Measurements from ENCODE around the gene IL1RAPL2. TPM values are rescaled to one million over a fixed set of nuclear protein-coding genes. Genes with fewer than 3 reads are reported as not detected.
"Not testable (repeated sequence)": the region's sequence is repeated elsewhere in the genome, so short reads cannot be mapped to it uniquely, and the experiment has no call there.

IL1RAPL2 gene
- total and polyA plus RNA-seq, 8 donors, result 0.13 to 1.1 (median 0.47) TPM; not detected in 2

DNA sequence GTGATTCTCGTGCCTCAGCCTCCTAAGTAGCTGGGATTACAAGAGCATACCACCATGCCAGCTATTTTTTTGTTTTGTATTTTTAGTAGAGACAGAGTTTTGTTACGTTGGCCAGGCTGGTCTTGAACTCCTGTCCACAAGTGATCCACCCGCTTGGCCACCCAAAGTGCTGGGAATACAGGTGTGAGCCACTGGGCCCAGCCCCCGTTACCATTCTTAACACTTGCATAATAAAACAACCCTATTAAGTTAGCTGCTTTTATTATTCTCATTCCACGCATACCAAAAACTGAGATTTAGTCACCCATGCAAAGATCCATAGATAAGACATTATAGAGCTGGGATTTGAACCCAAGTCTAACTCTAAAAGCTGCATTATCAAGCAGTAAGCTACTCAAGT, 660.5 kb downstream of the IL1RAPL2 start:
- Histone ChIP-seq H3K27ac (no peak overlapping the region), H3K4me1 (no peaks in the 10 kb centered on the region), H3K27me3 (no peaks in the 10 kb centered on the region), H3K36me3 (no peaks in the 10 kb centered on the region), H3K4me3 (no peak overlapping the region), H3K9me3 (no peaks in the 10 kb centered on the region)
- intact Hi-C loops (cut with DNase I), result no loop called here
- ATAC-seq (no peak), DNase-seq (no peak)
- TF ChIP-seq, protein P1, sequence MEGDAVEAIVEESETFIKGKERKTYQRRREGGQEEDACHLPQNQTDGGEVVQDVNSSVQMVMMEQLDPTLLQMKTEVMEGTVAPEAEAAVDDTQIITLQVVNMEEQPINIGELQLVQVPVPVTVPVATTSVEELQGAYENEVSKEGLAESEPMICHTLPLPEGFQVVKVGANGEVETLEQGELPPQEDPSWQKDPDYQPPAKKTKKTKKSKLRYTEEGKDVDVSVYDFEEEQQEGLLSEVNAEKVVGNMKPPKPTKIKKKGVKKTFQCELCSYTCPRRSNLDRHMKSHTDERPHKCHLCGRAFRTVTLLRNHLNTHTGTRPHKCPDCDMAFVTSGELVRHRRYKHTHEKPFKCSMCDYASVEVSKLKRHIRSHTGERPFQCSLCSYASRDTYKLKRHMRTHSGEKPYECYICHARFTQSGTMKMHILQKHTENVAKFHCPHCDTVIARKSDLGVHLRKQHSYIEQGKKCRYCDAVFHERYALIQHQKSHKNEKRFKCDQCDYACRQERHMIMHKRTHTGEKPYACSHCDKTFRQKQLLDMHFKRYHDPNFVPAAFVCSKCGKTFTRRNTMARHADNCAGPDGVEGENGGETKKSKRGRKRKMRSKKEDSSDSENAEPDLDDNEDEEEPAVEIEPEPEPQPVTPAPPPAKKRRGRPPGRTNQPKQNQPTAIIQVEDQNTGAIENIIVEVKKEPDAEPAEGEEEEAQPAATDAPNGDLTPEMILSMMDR (IDR thresholded peaks at IDR 0.05), result no peak

DNA sequence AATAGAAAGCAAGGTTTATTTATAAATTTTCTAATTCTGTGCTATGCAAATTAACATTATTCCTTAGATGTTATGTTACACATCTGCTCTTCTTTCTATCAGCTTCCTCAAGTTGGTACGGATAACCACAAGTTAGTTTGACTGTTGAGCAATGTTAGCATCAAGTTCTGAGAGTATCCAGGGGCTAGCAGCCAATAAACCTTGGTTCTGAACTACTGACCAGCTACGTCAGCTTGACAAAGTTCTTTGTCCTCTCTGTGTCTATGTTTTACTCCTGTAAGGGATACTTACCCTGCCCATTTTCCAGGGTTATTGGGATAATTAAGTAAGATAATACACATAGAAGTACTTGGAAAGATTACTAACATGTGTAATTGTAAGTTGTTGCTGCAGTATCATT, 662.6 kb downstream of the IL1RAPL2 start:
- Histone ChIP-seq H3K36me3 (no peaks in the 10 kb centered on the region), H3K4me3 (no peak overlapping the region), H3K27ac (no peak overlapping the region), H3K4me1 (no peaks in the 10 kb centered on the region), H3K9me3 (no peaks in the 10 kb centered on the region), H3K27me3 (peaks cover 0 to under 1% of the 10 kb centered on the region in 2 donors)
- no peak for ATAC-seq
- no peak for DNase-seq
- TF ChIP-seq, protein P1 (IDR thresholded peaks at IDR 0.05), result no peak
- intact Hi-C loops (cut with DNase I), result no loop called here

DNA sequence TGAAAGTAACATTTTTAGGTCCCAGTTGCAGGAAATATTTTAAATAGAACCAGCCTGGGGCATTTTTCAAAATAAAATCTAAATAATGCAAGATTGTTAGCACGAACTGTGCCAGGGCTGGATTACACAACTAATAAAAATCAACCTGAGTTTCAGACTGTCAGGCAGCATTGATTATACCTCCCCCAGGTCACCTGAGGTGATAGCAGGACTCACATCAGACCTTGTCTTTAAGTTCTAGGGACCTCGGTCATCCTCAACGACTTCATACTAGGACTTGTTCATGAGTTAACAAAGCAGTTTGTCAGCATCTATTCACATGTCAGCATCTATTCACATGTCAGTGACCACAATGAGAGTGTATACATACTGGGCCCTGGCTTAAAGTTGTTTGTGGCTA, 663.1 kb downstream of the IL1RAPL2 start:
- intact Hi-C loops (cut with DNase I), result no loop called here
- Histone ChIP-seq H3K4me1 (no peaks in the 10 kb centered on the region), H3K27me3 (peaks cover 0 to 5% of the 10 kb centered on the region in 2 donors), H3K9me3 (no peaks in the 10 kb centered on the region), H3K27ac (no peak overlapping the region), H3K36me3 (no peaks in the 10 kb centered on the region), H3K4me3 (no peak overlapping the region)
- DNase-seq (no peak), ATAC-seq (no peak)
- TF ChIP-seq, protein P1 (IDR thresholded peaks at IDR 0.05), result no peak

DNA sequence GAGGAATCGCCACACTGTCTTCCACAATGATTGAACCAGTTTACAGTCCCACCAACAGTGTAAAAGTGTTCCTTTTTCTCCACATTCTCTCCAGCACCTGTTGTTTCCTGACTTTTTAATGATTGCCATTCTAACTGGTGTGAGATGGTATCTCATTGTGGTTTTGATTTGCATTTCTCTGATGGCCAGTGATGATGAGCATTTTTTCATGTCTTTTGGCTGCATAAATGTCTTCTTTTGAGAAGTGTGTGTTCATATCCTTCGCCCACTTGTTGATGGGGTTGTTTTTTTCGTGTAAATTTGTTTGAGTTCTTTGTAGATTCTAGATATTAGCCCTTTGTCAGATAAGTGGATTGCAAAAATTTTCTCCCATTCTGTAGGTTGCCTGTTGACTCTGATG, 671.4 kb downstream of the IL1RAPL2 start:
- H3K36me3 ChIP-seq; H3K4me1 ChIP-seq; DNase-seq; H3K9me3 ChIP-seq; H3K27me3 ChIP-seq; ATAC-seq; intact Hi-C loops (cut with DNase I); H3K27ac ChIP-seq; H3K4me3 ChIP-seq: not testable (repeated sequence)

DNA sequence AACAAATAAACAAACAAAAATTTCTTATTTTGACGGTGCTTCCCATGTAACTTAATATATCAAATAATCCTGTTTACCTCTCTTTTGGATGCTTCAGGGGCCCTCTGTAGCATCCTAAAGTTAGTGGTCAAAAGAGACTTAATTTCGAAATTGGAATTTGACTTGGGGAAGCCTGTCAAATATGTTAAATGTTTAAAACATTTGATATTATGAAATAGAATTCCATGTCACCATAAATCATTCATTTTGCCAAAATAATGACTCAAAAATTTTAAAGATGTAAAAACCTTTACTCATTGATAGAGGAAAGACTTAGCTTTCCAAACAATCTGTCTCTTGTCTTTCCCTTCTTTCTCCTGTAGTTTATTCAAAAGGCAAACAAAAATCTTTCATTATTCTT, 675.1 kb downstream of the IL1RAPL2 start:
- peaks cover 0 to 2% of the 10 kb centered on the region in 2 donors for H3K27me3 ChIP-seq
- no peaks in the 10 kb centered on the region for H3K9me3 ChIP-seq
- DNase-seq (no peak), ATAC-seq (no peak)
- intact Hi-C loops (cut with DNase I), result no loop called here
- no peaks in the 10 kb centered on the region for H3K4me1 ChIP-seq
- H3K36me3 ChIP-seq, result no peaks in the 10 kb centered on the region
- H3K4me3 ChIP-seq, result no peak overlapping the region
- TF ChIP-seq, protein P1 (IDR thresholded peaks at IDR 0.05), result no peak
- H3K27ac ChIP-seq, result no peak overlapping the region

DNA sequence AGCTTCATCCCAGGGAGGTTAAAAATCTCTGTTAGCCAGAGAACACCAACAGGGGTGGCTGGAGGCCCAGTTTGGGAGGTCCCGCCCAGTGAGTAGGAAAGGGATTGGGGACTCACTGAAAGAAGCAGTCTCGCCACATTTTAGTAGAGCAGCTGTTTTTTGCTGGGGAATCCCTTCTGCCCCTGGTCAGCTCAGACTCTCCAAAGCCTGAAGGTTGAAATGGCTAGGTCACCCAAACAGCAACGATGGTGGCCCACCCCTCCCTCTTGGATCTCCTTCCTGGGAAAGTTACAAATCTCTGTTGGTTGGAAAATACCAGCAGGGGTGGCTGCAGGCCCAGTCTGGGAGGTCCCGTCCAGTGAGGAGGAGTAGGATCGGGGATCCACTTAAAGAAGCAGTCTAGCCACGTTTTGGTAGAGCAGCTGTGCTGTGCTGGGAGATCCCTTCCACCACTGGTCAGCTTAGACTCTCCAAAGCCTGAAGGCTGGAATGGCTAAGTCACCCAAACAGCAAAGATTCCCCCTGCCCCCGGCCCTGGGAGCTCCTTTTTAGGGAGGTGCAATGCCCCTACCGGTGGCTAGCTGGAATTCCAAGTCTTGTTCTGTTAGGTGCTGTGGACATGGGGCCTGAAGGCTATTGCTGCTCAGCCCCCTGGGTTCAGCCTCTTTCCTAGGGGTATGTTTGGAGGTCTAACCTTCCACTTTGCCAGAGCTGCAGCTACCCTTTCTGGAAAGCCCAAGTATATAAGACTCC, 694.5 kb downstream of the IL1RAPL2 start:
- TF ChIP-seq, protein P1 (IDR thresholded peaks at IDR 0.05), result no peak
- H3K27ac ChIP-seq, result no peak overlapping the region
- DNase-seq (no peak), ATAC-seq (no peak)
- intact Hi-C loops (cut with DNase I), result no loop called here
- H3K27me3 ChIP-seq, result peaks cover 0 to 3% of the 10 kb centered on the region in 2 donors
- no peaks in the 10 kb centered on the region for H3K9me3 ChIP-seq
- H3K36me3 ChIP-seq, result no peaks in the 10 kb centered on the region
- H3K4me1 ChIP-seq, result no peaks in the 10 kb centered on the region
- H3K4me3 ChIP-seq, result no peak overlapping the region
